ENCODE measurements around the gene OR7E24. TPM values are rescaled to one million over a fixed set of nuclear protein-coding genes. Genes with fewer than 3 reads are reported as not detected.

The OR7E24 gene
- total RNA-seq, 2 donors from 2014 or later, result not detected

DNA sequence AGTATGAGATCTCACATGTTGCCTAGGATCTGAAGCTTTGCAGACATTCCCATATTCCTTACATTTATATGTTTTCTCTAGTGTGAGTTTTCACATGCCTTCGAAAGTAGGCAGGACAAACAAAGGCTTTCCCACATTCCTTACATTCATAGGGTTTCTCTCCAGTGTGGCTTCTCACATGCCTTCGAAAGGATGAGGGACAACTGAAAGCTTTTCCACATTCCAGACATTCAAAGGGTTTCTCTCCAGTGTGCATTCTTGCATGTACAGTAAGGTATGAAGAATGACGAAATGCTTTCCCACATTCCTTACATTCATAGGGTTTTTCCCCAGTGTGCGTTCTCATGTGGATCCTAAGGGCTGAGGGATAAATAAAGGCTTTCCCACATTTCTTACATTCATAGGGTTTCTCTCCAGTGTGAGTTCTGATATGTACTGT lies 44.7 kb downstream of the OR7E24 start:
- no peaks in the 10 kb centered on the region for H3K36me3 ChIP-seq
- no peak overlapping the region for H3K27ac ChIP-seq
- no peak for DNase-seq
- intact Hi-C loops (cut with DNase I), result no loop called here
- H3K9me3 ChIP-seq, result peaks cover 8% of the 10 kb centered on the region
- no peaks in the 10 kb centered on the region for H3K27me3 ChIP-seq
- TF ChIP-seq, protein P1, sequence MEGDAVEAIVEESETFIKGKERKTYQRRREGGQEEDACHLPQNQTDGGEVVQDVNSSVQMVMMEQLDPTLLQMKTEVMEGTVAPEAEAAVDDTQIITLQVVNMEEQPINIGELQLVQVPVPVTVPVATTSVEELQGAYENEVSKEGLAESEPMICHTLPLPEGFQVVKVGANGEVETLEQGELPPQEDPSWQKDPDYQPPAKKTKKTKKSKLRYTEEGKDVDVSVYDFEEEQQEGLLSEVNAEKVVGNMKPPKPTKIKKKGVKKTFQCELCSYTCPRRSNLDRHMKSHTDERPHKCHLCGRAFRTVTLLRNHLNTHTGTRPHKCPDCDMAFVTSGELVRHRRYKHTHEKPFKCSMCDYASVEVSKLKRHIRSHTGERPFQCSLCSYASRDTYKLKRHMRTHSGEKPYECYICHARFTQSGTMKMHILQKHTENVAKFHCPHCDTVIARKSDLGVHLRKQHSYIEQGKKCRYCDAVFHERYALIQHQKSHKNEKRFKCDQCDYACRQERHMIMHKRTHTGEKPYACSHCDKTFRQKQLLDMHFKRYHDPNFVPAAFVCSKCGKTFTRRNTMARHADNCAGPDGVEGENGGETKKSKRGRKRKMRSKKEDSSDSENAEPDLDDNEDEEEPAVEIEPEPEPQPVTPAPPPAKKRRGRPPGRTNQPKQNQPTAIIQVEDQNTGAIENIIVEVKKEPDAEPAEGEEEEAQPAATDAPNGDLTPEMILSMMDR (IDR thresholded peaks at IDR 0.05), result no peak
- no peaks in the 10 kb centered on the region for H3K4me1 ChIP-seq
- H3K4me3 ChIP-seq, result no peak overlapping the region
- H3K9ac ChIP-seq (ENCODE audit: low read depth in 2 of 2, low read length in 2 of 2), result no peak overlapping the region

DNA sequence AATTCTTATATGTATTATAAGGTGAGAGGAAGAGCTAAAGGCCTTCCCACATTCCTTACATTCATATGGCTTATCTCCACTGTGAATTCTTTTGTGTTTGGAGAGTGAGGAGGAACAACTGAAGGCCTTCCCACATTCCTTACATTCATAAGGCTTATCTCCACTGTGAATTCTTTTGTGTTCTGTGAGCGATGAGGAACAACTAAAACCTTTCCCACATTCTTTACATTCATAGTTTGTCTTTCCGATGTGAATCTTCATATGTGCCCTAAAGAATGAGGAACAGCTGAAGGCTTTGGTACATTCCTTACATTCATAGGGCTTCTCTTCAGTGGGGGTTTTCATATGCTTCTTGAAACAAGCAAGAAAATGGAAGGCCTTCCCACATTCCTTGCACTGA lies 45.6 kb downstream of the OR7E24 start:
- Histone ChIP-seq H3K9ac (ENCODE audit: low read depth in 2 of 2, low read length in 2 of 2) (no peak overlapping the region), H3K4me1 (no peaks in the 10 kb centered on the region), H3K27me3 (no peaks in the 10 kb centered on the region), H3K36me3 (peaks cover 3% of the 10 kb centered on the region), H3K9me3 (peaks cover 8% of the 10 kb centered on the region), H3K27ac (no peak overlapping the region), H3K4me3 (no peak overlapping the region)
- no peak for DNase-seq
- intact Hi-C loops (cut with DNase I), result no loop called here
- TF ChIP-seq, protein P1 (IDR thresholded peaks at IDR 0.05), result no peak

Other genes with a start within 250 kb of the OR7E24 start
- gene MUC16, start 240.5 kb upstream of the OR7E24 start, total RNA-seq, result under 1 TPM in 1 of 2 donors, not detected in 1; 0.02 TPM
- gene OR1M1, start 163.9 kb upstream of the OR7E24 start, total RNA-seq, result not detected
- gene OR7G2, start 143.5 kb upstream of the OR7E24 start, total RNA-seq, result not detected
- gene OR7G1, start 135.2 kb upstream of the OR7E24 start, total RNA-seq, result not detected
- not detected for gene OR7G3, start 124.0 kb upstream of the OR7E24 start, total RNA-seq
- gene ZNF317, start 110.5 kb upstream of the OR7E24 start, total RNA-seq, result 10 to 100 TPM; 25.5 to 28.5 TPM
- gene OR7D2, start 72.0 kb upstream of the OR7E24 start, total RNA-seq, result under 1 TPM; 0.07 to 0.08 TPM
- not detected for gene OR7D4, start 31.3 kb upstream of the OR7E24 start, total RNA-seq
- 1 to 10 TPM; 3.1 to 4.1 TPM for gene ZNF699, start 58.9 kb downstream of the OR7E24 start, total RNA-seq
- 1 to 10 TPM; 7.7 to 7.8 TPM for gene ZNF559, start 73.2 kb downstream of the OR7E24 start, total RNA-seq
- 1 to 10 TPM in 1 of 2 donors, under 1 TPM in 1; 0.88 to 1.2 TPM for gene ZNF177, start 112.1 kb downstream of the OR7E24 start, total RNA-seq
- gene ZNF266, start 184.6 kb downstream of the OR7E24 start, total RNA-seq, result 10 to 100 TPM; 12.5 to 17.1 TPM
- gene ZNF560, start 247.7 kb downstream of the OR7E24 start, total RNA-seq, result not detected

Data from colonic mucosa (tissue), 4 donors.